HG02885 (cell line): ENCODE results near the gene MYL5.
"Not testable (repeated sequence)": the region's sequence is repeated elsewhere in the genome, so short reads cannot be mapped to it uniquely, and the experiment has no call there.

Source experiments
- ATAC-seq: cut with Tn5 transposase; IDR thresholded peaks from one replicate; pipeline ENCODE4 v1.9.1; 2021; ENCODE audit warnings: mild to moderate bottlenecking; ENCODE audit not compliant: unreplicated experiment, poor library complexity

The MYL5 gene, protein sequence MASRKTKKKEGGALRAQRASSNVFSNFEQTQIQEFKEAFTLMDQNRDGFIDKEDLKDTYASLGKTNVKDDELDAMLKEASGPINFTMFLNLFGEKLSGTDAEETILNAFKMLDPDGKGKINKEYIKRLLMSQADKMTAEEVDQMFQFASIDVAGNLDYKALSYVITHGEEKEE

GRCh38 chr4:674172-675035 lies at the start of gene MYL5, which contains the start of gene ATP5ME:
TSS of gene MYL5 (plus strand) at chr4:674542. CDS start at chr4:678027, 3,485 bp downstream.
TSS of gene ATP5ME (minus strand) at chr4:674276. CDS start at chr4:674247, 29 bp downstream.
- peak; percentile 74 for ATAC-seq

DNA sequence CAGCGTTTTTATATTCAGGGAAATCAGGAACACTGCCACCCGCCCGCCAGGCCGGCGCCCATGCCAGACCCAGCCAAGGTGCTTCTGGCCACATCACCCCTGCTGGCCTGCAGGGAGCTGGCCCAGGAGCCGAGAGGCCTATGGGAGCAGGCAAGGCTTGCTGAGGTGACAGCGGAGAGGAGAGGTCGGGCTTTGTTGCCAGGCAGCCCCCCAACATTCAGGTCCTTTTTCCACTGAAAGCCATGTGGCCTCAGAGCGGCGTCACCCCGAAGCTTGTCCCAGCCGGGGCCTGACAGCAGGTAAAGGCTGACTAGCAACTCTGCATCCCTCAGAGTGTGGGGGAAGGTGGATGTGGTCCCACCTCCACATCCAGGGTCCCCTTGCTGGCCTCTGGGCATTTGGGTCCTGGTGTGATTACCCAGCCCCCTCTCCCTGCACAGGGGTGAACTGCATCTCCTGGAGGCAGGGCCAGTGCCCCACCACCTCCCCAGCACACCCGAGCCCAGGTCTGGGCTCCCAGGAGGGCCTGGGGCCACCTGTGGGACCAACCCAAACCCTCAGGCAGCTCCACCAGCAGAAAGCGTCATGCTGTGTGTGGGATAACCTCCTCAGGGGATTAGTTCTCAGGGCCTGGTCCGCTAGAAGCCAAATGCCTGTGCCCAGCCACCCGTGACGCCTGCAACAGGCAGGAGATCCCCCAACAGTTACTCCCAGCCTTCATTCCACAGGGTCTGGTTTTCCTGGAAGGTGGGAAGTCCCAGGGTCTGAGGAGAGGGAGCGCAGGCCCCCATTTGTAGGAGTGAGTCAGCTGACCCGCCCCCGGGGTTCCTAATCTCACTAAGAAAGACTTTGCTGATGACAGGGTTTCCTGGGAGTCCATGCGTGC lies 49.4 kb upstream of the MYL5 start, which contains the start of gene PDE6B:
Gene PDE6B (plus strand): TSS at position 869 of the 886 bp plus-strand sequence. CDS start 54 bp downstream, outside the sequence.
- no peak for ATAC-seq

- no peak for ATAC-seq
These were observed 48.6 kb upstream of the MYL5 start for GRCh38 chr4:625631-626161.

- no peak for ATAC-seq
These were observed 47.9 kb upstream of the MYL5 start for GRCh38 chr4:626201-627091.

GRCh38 chr4:627347-628125 lies 46.8 kb upstream of the MYL5 start:
- ATAC-seq, result no peak

GRCh38 chr4:628311-628741 lies 46.0 kb upstream of the MYL5 start:
- ATAC-seq, result no peak

DNA sequence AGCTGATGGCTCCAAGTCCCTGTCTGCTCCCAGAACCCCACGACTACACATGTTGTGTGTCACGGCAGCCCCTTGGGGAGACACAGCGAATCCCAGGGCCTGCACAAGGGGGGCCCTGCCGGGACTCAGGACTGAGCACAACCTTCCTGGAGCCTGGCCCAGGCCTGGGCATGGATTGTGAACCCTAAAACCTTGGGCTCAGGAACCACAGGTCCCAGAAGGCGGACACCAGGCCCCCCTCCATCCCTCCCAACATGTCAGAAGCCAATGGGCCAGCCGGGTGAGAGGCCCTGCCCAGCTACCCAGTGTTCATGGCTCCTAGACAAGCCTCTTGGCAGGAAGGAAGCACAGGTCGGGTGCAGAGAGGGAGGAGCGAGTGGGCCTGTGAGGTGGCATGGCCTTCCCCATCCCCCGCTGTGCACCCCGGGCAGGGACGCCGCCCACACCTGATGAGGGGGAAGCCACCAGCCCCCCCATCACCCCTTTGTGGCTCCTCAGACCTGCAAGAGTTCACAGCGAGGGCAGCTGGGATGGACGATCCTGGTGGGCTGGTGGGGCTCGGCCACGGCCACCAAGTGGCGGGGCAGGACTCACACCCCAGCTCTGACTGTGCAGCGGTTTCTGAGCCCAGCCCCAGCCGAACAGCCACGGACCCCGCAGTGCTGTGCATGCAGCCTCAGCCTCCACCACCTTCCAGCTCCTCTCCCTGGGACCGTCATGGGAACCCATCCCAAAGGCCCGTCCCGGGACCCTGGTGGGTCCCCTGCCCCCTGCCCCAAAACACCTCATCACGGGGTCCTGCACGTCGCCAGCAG lies 45.3 kb upstream of the MYL5 start:
- ATAC-seq, result no peak

GRCh38 chr4:629636-629914 lies 44.8 kb upstream of the MYL5 start:
- no peak for ATAC-seq

DNA sequence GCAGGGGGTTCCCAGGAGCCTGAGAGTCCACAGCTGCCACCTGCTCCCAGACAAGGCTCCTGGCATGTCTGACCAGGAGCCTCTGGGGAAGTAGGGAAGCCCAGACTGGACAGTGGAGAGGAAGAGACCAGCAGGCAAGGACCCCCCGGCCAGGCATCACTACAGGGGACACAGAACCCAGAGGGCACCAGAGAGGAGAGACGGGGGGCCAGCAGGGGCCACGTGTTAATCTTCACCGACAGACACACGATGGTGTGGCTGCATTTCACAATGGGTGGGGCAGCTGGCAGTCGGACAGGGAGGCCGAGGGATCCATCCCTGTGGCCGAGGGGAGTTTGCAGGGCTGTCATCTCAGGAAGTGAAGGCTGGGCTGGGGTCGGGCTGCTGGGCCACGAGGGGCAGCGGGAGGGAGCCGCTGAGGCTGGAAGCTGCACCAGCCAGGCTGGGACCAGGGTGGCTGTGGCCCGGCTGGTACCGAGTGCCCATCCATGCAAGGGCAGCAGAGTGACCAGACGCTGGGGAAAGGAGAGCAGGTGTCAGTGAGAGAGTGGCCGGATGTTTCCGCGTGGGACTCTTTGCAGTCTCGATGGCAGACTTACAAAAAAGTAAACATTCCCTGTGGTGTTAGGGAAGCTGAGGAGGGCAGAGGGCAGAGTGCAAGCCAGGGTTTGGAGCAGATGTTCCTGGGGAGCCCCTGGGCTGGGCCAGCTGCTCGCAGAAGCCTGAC lies 44.3 kb upstream of the MYL5 start:
- ATAC-seq, result no peak

DNA sequence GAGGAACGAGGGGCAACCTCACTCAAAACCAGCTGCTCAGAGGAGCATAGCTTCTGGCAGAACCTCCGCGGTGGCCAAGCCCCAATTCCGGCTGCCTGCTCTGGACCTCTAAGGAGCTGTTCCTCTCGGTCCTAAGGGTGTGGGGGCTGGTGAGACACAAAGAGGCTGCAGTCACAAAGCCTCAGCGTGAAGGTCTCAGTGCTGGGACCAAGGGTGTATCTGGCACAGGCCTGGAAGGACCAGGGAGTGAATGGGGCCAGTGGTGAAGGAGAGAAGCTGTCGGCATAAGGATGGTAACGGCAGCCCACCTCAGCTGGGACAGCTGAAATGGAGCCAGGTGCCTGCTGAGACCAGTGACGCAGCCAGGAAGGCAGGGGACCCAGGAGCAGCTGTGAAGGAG lies 43.7 kb upstream of the MYL5 start:
- no peak for ATAC-seq

- ATAC-seq, result no peak
These were observed 42.0 kb upstream of the MYL5 start for GRCh38 chr4:632196-632790.

DNA sequence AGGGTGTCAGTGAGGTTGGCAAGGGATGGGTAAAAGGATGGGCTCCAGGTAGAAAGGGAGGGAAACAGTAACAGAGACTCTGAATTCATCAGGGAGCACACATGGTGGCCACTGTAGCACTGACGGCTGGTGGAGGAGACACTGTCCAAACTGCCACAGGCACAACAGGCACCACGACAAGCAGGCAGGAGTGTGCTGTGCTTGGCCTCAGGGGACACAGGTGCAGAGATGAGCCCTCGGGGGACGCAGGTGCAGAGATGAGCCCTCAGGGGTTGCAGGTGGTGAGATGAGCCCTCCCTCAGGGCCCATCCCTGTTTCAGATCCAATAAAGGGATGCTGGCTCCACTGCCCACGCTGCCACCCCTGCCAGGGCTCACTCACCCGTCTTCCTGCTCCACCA lies 41.4 kb upstream of the MYL5 start:
- ATAC-seq, result no peak

DNA sequence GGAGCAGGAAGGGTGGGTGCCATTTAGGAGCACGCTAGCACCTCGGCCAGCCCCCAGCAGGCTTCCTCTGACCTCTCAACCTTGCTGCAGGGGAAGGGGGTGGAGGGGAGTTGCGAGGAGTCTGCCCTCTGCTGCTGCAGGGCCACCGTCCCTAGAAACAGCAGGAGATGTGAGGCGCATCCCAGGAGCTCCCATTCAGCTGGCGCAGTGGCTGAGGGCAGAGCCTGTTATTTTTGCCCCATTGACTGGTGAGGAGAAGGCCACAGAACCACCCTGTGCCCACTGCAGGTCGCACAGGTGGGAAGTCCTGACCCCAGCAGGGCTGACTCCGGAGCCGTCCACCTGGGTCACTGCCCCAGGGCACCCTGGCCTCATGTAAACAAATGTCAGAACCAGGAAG lies 40.9 kb upstream of the MYL5 start:
- ATAC-seq, result no peak

DNA sequence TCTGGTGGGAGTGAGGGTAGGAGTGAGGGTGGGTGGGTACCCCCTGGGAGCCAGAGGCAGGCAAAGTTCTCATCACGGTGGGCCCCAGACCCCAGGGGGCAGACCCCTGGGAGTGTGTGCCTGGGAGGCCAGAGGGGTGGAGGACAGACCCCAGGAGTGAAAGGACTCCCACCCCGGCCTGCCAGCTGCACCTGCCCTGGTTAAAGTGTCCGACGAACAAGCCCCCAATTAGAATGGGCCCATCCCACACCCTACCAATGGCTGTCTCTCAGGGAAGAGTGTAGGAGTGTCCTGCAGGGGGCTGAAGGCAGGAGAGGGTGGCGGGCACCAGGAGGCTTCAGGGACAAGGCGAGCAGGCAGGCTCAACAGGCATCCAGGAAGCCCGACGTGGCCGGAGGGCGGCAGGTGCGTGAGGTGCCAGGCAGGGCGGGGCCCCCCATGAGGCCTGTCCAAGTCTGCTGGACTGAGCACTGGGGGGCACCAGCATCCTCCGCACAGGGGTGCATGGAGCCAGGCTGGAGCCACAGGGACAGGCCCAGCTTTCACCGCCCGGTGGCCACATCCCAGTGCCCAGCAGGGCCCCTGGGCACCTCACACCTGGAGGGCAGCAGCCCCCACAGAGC lies 40.3 kb upstream of the MYL5 start:
- ATAC-seq, result no peak

DNA sequence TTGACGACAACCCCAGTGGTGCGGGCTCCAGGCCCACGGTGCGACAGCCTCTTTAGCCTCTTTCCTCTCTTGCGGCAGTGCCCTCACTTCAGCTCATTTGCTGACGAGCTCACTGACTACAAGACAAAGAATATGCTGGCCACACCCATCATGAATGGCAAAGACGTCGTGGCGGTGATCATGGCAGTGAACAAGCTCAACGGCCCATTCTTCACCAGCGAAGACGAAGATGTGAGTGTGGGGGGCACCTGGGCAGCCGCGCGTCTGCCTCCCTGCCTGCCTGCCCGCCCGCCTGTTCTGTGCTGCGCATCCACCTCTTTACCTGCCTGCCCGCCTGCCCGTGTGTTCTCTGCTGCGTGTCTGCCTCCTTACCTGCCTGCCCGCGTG lies 39.8 kb upstream of the MYL5 start:
- no peak for ATAC-seq

DNA sequence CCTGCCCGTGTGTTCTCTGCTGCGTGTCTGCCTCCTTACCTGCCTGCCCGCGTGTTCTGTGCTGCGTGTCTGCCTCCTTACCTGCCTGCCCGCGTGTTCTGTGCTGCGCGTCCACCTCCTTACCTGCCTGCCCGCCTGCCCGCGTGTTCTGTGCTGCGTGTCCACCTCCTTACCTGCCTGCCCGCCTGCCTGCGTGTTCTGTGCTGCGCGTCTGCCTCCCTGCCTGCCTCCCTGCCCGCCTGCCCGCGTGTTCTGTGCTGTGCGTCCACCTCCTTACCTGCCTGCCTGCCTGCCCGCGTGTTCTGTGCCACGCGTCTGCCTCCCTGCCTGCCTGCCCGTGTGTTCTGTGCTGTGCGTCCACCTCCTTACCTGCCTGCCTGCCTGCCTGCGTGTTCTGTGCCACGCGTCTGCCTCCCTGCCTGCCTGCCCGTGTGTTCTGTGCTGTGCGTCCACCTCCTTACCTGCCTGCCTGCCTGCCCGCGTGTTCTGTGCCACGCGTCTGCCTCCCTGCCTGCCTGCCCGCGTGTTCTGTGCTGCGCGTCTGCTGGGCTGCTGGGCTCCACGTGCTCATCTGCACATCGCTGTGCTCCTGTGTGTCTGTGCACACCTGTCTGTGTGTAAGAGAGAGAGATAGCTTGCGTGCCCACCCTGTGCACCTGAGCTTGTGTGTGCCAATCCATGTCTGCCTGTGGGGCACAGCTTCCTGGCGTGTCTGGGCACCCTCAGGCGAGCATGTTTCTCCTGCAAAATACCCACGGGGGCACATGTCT lies 39.1 kb upstream of the MYL5 start:
- ATAC-seq, result not testable (repeated sequence)
